HUES64 (cell line): Measurements from ENCODE around the gene PCK2.
A peak's percentile ranks its signal among the peaks of the same experiment; 100 is the strongest.

ENCODE experiments used
- H3K27ac ChIP-seq: 2 replicates; pipeline ENCODE4 v1.7.0; 2013; ENCODE audit warnings: low read depth, low read length, inconsistent platforms
- H3K27me3 ChIP-seq: 2 replicates; pipeline ENCODE4 v1.6.1; 2013; ENCODE audit warnings: mild to moderate bottlenecking, low read length; ENCODE audit not compliant: insufficient read depth
- H3K36me3 ChIP-seq: 2 replicates; pipeline ENCODE4 v1.6.1; 2013; ENCODE audit warnings: mild to moderate bottlenecking, low read length; ENCODE audit not compliant: insufficient read depth
- H3K4me1 ChIP-seq: 2 replicates; pipeline ENCODE4 v1.6.1; 2013; ENCODE audit warnings: mild to moderate bottlenecking, low read length, moderate library complexity; ENCODE audit not compliant: insufficient read depth
- H3K4me3 ChIP-seq: 2 replicates; pipeline ENCODE4 v1.5.1; 2013; ENCODE audit warnings: mild to moderate bottlenecking, low read length, moderate library complexity
- H3K9ac ChIP-seq: 2 replicates; pipeline ENCODE4 v1.6.1; 2013; ENCODE audit warnings: mild to moderate bottlenecking, low read depth, low read length
- H3K9me3 ChIP-seq: 2 replicates; pipeline ENCODE4 v1.6.1; 2013; ENCODE audit warnings: low read depth, low read length; ENCODE audit not compliant: insufficient read depth
- WGBS: fragments of 150-250, 120-280 bp; methylation state at CpG from one replicate; pipeline ENCODE4 v1.1.7; 2013; ENCODE audit warnings: missing lambda C conversion rate; 5-methylcytosine and 5-hydroxymethylcytosine counted together

PCK2 gene

DNA sequence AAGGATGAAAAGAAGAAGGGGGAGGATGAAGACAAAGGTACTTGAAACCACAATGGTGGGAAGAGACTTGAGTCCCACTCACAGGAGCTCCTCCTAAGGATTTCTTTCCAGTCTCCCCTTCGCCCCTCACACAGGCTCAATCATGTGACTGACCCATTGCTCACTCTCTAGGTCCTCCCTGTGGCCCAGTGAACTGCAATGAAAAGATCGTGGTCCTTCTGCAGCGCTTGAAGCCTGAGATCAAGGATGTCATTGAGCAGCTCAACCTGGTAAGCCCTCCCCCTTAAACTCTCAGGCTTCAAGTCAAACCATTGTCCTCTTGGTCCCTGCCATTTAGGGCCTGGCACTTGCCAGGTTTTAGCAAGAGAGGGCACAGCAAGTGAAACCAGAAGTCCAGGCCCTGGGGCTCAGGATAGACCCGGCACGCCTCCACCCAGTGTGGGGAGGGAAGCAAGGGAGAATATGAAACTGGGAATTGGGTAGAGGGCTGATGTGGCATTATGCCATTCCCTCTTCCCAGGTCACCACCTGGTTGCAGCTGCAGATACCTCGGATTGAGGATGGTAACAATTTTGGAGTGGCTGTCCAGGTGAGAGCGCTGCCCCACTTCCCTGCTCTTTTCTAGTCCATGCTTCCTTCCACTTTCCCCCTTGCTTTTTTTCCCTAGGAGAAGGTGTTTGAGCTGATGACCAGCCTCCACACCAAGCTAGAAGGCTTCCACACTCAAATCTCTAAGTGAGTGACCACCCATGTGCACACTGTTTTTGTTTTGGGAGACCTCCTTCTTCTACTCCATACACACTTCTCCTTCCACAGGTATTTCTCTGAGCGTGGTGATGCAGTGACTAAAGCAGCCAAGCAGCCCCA, 43.7 kb downstream of the PCK2 start:
- Histone ChIP-seq H3K27me3 (0 out of 2 replicates have a peak, but pooled peaks cover 4% of the 10 kb centered on the region), H3K9me3 (no peaks in the 10 kb centered on the region), H3K36me3 (peaks cover 28% of the 10 kb centered on the region), H3K27ac (no peak overlapping the region), H3K9ac (no peak overlapping the region), H3K4me1 (no peaks in the 10 kb centered on the region), H3K4me3 (peak overlapping the region; percentile 90; the same call in 1 of the 2 replicates)
- WGBS: 93% methylated on average over 8 of the region's 8 CpGs

DNA sequence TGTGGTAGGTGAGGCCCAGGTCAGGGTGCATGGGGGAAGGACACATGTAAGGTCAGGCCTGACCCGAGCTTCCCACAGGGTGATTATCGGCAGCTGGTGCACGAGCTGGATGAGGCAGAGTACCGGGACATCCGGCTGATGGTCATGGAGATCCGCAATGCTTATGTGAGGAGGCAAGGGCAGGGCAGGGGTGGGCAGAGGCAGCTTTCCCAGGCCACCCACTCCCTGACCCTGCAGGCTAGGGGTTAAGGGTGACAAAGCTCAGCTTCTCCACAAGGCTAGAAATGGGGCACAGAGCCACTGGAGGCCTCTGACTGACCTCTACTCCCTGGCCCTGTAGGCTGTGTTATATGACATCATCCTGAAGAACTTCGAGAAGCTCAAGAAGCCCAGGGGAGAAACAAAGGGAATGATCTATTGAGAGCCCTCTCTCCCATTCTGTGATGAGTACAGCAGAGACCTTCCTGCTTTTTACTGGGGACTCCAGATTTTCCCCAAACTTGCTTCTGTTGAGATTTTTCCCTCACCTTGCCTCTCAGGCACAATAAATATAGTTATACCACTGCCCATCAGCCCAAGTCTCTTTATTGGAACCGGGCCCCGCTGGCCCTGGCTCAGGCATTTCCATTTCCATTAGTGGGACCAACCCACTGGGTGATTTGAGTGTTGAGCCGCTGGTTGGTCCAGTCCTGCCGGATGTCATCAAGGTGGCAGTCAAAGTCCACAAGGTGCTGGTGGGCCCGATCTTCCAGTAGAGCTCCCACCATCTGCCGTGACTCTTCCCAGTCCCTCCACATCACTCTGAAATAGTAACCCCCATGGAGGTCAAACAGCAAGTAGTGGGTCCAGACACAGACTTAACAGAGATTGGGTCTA, 44.5 kb downstream of the PCK2 start:
- H3K27me3 ChIP-seq: 0 out of 2 replicates have a peak, but pooled peaks cover 4% of the 10 kb centered on the region
- no peak overlapping the region for H3K9ac ChIP-seq
- no peak overlapping the region for H3K27ac ChIP-seq
- no peaks in the 10 kb centered on the region for H3K4me1 ChIP-seq
- no peak overlapping the region for H3K4me3 ChIP-seq
- H3K36me3 ChIP-seq: peaks cover 31% of the 10 kb centered on the region
- WGBS: 97% methylated on average over 13 of the region's 13 CpGs
- no peaks in the 10 kb centered on the region for H3K9me3 ChIP-seq

DNA sequence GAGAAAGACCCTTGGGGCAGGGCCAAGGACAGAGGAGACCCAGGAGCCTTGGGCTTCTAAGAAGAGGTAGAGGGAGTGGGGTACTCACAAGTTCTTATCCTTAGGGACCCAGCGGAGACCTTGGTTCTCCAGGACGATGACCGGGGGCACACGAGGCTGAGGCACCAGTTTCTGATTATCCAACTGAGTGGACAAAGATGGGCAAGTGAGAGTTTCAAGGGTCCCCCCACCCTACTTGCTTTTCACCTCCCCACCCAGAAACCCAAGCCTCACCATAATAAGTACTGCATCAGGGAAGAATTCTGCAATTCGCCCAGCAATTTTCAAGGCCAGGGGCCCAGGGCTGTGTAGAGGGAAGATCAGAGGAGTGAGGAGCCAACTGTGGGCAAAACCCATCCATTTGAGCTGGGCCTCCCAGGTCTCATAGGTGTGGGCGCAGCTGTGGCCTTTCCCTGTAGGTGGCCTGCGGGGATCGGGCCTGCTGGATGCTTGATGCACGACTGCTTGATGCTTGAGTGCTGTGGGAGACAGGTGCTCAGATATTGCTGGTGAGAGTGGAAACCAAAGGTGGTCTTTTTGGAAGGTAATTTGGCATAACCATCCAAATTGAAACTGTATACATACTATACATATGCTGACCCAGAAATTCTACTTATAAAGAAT, 45.3 kb downstream of the PCK2 start:
- Histone ChIP-seq H3K9ac (no peak overlapping the region), H3K36me3 (peaks cover 39% of the 10 kb centered on the region), H3K9me3 (no peaks in the 10 kb centered on the region), H3K27ac (no peak overlapping the region), H3K4me1 (no peaks in the 10 kb centered on the region), H3K27me3 (0 out of 2 replicates have a peak, but pooled peaks cover 4% of the 10 kb centered on the region), H3K4me3 (peak overlapping the region; percentile 74)
- WGBS: 88% methylated on average over 9 of the region's 9 CpGs

DNA sequence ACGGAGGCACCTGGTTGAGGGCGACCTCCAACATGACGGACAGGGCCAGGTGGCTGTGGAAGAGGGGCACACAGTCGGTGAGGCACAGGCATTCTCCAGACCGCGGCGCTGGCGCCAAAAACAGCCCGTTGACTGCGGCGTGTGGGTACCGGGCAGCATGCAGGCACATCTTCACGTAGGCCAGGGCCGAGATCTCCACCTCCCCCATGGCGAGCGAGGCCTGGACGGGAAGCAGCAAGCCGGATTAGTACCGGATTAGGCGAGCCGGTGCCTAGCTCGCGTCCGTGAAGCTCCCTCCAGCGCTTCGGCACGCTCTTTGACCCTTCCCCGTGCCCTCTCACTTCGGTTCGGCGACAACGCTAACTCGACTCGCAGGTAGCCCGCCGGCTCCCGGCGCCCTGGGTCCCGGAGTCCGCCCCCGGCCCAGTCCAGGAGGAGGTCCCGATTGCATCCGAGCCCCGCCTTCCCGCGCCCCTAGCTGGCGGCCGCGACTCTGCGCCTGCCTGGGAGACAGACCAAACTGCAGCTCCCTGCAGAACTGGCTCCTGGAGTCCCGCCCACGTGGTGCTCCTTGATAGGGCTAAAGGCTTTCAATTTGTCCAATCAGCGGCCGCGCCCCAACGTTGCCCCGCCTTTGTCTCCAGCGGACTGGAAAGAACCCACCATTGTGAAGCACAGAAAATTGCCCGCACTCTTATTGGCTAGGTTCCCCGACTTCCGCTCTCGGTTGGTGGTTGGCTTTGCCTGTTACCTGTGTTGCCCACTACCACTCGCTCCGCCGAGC, 47.2 kb downstream of the PCK2 start, which contains the start of gene EMC9:
Gene EMC9 (minus strand): TSS at position 495 of the 784 bp plus-strand sequence. CDS start 287 bp downstream, at position 208.
- Histone ChIP-seq H3K4me3 (peak within 1 kb of the TSS; percentile 74), H3K9me3 (no peaks in the 10 kb centered on the region), H3K36me3 (peaks cover 46% of the 10 kb centered on the region), H3K9ac (peak within 1 kb of the TSS; percentile 79), H3K27me3 (0 out of 2 replicates have a peak, but pooled peaks cover 4% of the 10 kb centered on the region), H3K27ac (peak within 1 kb of the TSS; percentile 77), H3K4me1 (peaks cover 6% of the 10 kb centered on the region; the same call in 1 of the 2 replicates)
- WGBS: under 1% methylated on average over 65 of the region's 65 CpGs

DNA sequence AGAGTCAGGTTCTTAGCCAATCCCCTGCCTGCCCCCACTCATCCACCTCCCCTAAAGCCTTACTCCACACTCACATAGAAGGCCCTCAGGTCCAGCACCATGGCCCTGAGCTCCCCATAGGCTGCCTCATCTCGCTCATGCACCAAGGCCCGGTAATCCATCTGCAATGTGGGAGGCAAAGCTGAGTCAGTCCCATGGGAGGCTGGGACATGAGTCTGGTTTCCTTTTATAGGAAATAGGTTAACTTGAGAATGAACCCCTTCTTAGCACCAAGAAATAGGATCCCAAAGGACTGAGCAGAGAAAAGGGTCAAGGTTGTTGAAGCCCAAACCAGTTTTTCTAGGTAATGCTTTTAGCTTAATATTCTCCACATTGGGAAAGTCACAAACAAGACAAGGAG, 49.4 kb downstream of the PCK2 start:
- H3K27ac ChIP-seq: no peak overlapping the region
- H3K4me1 ChIP-seq: peaks cover 9% of the 10 kb centered on the region; the same call in 1 of the 2 replicates
- no peaks in the 10 kb centered on the region for H3K9me3 ChIP-seq
- no peak overlapping the region for H3K4me3 ChIP-seq
- peaks cover 34% of the 10 kb centered on the region for H3K36me3 ChIP-seq
- H3K9ac ChIP-seq: no peak overlapping the region
- H3K27me3 ChIP-seq: no peaks in the 10 kb centered on the region
- 94% methylated on average over 2 of the region's 2 CpGs for WGBS

DNA sequence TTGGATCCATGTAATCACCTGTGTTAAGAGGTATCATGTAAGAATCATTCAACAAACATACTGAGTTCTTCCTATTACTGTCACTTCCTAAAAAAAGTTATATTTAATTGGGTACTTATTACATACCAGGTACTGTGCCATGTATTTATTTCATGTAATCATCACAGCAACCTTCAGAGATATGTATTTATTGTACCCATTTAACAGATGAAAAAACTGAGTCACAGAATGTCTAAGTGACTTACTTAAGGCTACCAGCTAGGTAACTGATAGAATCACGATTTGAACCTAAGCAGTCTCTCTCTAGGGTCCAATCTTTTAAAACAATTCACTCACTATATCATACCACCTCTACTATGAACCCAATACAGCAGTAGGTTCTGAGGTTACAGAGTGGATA, 50.3 kb downstream of the PCK2 start:
- Histone ChIP-seq H3K4me1 (peaks cover 10% of the 10 kb centered on the region; the same call in 1 of the 2 replicates), H3K4me3 (no peak overlapping the region), H3K9me3 (no peaks in the 10 kb centered on the region), H3K36me3 (peaks cover 33% of the 10 kb centered on the region), H3K27ac (no peak overlapping the region), H3K27me3 (no peaks in the 10 kb centered on the region), H3K9ac (no peak overlapping the region)
- 100% methylated on average over 1 of the region's 1 CpG for WGBS

DNA sequence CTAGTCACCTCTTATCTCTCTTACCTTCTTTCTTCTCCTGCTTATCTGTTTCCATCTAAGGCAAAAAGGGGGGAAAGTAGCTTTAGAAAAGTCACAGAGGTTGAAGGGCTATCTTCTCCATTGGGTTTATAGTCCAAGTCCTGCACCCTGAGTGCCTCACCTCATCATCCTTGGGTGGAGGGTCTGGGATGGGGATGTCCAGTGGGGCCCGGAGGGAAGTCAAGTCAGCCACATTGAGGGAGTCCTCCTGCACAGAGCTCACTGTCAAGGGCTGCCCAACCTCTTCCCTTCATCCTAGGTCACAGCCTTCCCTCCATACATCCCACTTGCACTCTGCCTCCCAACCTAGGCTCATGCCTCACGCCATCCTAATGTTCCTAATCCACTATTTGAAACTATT, 51.1 kb downstream of the PCK2 start:
- H3K4me3 ChIP-seq: 0 out of 2 replicates have a peak overlapping the region, but pooled peaks have one; percentile 92
- peaks cover 10% of the 10 kb centered on the region; the same call in 1 of the 2 replicates for H3K4me1 ChIP-seq
- no peaks in the 10 kb centered on the region for H3K9me3 ChIP-seq
- no peaks in the 10 kb centered on the region for H3K27me3 ChIP-seq
- H3K9ac ChIP-seq: no peak overlapping the region
- WGBS: 91% methylated on average over 2 of the region's 2 CpGs
- H3K27ac ChIP-seq: no peak overlapping the region
- H3K36me3 ChIP-seq: peaks cover 36% of the 10 kb centered on the region

DNA sequence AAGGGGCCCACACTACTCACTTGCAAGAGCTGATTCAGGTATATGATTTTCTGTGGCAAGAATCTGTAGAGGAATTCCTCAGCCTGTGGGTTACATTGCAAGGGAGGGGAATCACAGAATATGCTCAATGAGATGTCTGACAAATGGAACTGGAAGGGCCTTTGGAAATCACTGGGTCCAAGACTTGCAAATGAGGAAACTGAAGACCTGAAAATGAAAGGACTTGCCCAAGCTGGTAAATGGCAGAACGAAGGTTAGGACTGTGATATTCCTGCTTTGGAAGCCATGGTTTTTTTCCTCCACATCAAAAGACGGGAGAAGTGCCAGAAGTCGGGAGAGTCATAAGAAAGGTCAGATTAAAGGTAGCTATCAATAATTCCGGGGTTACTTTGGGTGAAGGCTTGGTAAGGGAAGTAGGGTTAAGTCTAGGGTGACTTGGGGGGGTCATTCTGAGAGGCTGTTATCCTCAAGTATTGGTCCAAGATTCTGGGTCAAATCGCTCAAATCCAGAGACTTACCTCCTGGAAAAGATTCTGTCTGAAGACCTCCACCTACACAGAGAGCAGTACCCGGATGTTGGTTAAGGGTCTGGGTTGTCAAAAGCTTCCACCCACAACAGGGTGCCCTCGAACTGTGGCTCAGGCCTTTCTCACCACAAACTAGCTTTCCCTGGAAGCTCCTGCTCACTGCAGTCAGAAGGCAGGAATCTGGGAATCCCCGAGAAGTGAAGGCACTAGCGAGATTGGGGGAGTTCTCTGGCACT, 51.8 kb downstream of the PCK2 start:
- H3K27me3 ChIP-seq: no peaks in the 10 kb centered on the region
- H3K9ac ChIP-seq: peak overlapping the region; percentile 83
- peaks cover 42% of the 10 kb centered on the region for H3K36me3 ChIP-seq
- H3K9me3 ChIP-seq: no peaks in the 10 kb centered on the region
- peak overlapping the region; percentile 92 for H3K4me3 ChIP-seq
- 46% methylated on average over 7 of the region's 9 CpGs for WGBS
- H3K4me1 ChIP-seq: peaks cover 10% of the 10 kb centered on the region; the same call in 1 of the 2 replicates
- H3K27ac ChIP-seq: peak overlapping the region; percentile 50; the same call in 1 of the 2 replicates

DNA sequence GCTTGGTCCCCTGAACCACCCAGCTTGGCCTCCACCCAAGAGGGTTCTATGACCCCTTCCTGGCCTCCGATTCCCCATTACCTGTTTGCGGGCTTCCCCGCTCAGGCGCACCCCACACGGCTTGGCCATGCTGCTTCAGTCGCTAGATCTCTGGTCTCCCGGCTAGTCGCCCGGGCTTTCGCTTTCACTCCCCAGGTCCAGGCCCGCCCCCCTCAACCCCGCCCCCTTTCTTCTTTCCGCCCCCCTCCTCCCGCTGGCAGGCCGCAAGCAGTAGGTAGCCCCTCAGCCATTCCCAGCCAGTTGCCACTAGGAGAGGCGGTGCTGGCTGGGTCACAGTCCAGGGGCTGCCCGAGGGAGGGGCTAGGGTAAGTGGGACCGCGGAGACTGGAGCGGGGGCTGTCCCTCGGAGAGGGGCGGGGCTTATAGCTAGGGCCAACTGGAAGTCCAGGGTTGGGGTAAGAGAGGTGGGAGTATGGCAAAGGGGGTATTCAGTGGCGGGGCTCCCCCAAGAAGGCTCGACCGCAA, 52.4 kb downstream of the PCK2 start, which contains the start of gene PSME2:
Gene PSME2 (minus strand): TSS at position 158 of the 525 bp plus-strand sequence. CDS start 29 bp downstream, at position 129.
- H3K9ac ChIP-seq: peak within 1 kb of the TSS; percentile 83

More for the DNA sequence above, 52.4 kb downstream of the PCK2 start, which contains the start of gene PSME2:
- peak within 1 kb of the TSS; percentile 92 for H3K4me3 ChIP-seq
- H3K4me1 ChIP-seq: peaks cover 10% of the 10 kb centered on the region; the same call in 1 of the 2 replicates
- H3K27me3 ChIP-seq: no peaks in the 10 kb centered on the region
- peaks cover 49% of the 10 kb centered on the region for H3K36me3 ChIP-seq
- H3K9me3 ChIP-seq: no peaks in the 10 kb centered on the region
- peak within 1 kb of the TSS; percentile 54 for H3K27ac ChIP-seq
- WGBS: 1% methylated on average over 22 of the region's 25 CpGs
